UCSD-AML1 (cell line): ENCODE data around the gene CBLL2.
"Not testable (repeated sequence)": the region's sequence is repeated elsewhere in the genome, so short reads cannot be mapped to it uniquely, and the experiment has no call there.

Experiments used
- DNase-seq: peaks from one replicate; lab custom pipeline; 2025; ENCODE audit not compliant: unreplicated experiment; lab: John Stamatoyannopoulos, UW

The CBLL2 gene, protein sequence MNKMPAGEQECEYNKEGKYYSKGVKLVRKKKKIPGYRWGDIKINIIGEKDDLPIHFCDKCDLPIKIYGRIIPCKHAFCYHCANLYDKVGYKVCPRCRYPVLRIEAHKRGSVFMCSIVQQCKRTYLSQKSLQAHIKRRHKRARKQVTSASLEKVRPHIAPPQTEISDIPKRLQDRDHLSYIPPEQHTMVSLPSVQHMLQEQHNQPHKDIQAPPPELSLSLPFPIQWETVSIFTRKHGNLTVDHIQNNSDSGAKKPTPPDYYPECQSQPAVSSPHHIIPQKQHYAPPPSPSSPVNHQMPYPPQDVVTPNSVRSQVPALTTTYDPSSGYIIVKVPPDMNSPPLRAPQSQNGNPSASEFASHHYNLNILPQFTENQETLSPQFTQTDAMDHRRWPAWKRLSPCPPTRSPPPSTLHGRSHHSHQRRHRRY

GRCh38 chrX:22272613-22273012 lies at the start of gene CBLL2:
Gene CBLL2 (plus strand): TSS chrX:22272913. CDS start chrX:22272992, 79 bp downstream.
- no peak for DNase-seq

DNA sequence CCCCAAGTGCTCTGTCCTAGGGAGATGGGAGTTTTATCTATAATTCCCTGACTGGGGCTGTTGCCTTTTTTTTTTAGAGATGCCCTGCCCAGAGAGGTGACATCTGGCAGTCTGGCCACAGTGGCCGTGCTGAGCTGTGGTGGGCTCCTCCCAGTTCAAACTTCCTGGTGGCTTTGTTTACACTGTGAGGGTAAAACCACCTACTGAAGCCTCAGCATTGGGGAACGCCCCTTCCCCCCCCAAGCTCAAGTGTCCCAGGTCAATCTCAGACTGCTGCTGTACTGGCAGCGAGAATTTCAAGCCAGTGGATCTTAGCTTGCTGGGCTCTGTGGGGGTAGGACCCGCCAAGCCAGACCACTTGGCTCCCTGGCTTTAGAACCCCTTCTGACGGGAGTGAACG lies 38.3 kb upstream of the CBLL2 start:
- DNase-seq: no peak

DNA sequence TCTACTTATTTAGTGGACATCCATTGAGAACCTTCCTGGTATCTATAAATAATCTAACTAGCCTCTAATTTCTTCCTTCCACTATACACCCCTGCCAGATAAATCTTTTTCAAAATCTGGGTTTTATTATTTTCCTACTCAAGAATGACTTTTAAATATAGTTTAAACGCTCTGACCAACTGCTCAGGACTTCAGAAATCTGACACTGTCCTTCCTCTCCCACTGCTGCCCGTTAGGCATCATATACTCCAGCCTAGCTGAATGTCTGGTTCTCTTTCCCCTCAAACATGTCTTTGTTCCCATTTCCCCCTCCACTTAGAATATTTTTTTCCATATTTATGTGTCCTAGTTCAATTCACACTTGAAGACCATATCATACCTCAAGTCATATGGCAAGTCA lies 35.2 kb upstream of the CBLL2 start:
- no peak for DNase-seq

DNA sequence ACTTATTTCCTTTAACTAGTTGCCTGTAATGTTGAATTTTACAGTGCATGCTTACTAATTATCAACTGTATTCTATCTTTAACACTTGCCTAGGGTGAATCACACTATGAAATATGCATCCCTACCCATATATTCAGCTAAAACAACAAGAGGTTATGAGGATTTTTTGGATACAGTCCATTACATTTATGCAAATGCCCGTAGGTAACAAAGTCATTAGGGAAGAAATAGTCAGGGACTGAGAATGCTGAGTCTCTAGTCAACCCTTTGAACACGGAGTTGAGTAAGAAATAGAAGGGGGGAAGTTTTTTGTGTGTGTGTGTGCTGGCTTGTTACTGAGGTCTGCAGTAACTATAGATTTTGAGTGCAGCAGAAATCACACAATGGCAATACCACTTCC lies 26.1 kb upstream of the CBLL2 start:
- no peak for DNase-seq

GRCh38 chrX:22247169-22247568 lies 25.5 kb upstream of the CBLL2 start:
- no peak for DNase-seq

DNA sequence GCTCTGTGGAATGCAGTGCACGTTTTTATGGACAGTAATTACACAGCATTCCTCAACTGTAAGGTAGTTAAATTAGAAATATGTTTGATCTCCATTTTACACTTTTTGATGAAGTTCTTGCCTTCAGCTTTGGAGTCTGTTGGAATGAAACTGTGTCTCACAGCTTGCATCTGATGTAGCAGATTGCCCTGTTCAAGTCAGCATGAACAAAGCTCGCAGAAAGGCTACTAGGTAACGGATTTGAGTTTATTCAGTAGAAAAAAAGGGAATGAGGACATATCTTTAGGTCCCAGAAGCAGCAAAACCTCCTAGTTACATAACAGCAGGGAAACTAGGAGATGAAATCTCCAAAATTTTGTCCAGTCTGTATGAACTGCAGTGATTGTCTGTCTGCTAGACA lies 24.3 kb upstream of the CBLL2 start:
- no peak for DNase-seq

- no peak for DNase-seq
Observed at GRCh38 chrX:22249371-22249770, 23.3 kb upstream of the CBLL2 start.

DNA sequence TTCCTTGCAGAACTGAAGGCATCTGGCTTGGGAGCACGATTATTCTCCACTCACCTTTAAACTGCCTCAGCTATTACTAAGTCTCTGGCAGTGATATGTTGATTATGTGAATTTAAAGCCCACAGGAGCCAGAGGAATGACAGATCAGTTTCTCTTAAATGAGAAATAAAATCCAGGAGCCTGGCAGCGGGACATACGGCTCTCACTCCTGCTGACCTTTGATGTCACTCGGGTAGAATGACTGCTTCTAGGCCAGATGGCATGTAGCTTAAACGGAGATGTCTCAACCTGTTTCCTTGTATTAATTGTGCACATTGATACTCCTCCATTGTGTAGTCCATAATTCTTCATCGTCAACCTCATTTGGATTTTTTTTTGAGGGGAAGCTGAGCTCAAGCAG lies 4.0 kb upstream of the CBLL2 start:
- no peak for DNase-seq

GRCh38 chrX:22273714-22274317 lies 1.1 kb downstream of the CBLL2 start:
- DNase-seq: no peak

DNA sequence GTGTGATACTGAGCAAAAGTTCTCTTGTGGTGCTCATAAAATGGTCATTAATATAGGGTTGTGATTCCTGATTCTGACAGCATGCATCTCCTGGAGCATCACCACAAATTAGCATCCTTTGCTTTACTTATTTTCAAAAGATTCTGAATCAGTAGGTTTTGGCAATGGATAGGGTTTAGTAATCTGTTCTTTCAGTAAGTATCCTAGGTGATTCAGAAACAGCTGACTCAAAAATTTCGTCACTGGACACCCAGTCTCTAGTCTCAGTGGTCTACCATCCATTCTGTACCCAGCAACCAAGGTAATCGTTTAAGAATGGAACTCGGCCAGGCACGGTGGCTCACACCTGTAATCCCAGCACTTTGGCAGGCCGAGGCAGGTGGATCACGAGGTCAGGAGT lies 4.1 kb downstream of the CBLL2 start:
- DNase-seq: no peak

- DNase-seq: no peak
Observed at GRCh38 chrX:22278375-22278774, 5.7 kb downstream of the CBLL2 start.

DNA sequence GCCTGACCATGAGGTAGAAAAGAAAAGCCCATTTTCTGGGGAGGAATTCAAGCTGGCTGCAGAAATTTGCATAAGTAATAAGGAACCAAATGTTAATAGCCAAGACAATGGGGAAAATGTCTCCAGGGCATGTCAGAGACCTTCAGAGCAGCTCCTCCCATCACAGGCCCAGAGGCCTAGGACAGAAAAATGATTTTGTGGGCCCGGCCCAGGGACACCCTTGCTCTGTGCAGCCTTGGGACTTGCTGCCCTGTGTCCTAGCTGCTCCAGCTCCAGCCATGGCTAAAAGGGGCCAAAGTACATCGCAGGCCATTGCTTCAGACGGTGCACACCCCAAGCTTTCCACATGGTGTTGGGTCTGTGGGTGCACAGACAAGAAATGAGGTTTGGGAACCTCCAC lies 16.5 kb downstream of the CBLL2 start:
- DNase-seq: not testable (repeated sequence)

DNA sequence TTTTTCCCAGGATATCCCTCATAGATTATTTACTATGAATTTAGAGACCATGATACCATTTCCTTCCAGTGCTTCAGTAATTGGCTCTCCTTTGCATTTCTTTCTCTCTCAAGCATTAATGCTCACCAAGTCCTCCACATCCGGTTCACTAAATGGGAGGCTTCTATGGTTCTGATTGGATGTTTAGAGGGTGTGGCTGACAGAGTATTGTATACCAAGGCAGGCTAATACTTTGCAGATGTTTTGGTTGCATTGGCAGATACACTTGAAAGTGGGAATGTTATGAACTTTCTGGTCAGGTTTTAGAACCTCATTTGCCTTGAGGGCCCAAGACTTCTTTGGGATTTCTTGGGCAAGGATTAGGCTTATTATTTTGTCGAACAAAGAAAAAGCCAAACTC lies 24.2 kb downstream of the CBLL2 start:
- DNase-seq: no peak

- no peak for DNase-seq
Observed at GRCh38 chrX:22300130-22300529, 27.4 kb downstream of the CBLL2 start.

- no peak for DNase-seq
Observed at GRCh38 chrX:22310779-22311178, 38.1 kb downstream of the CBLL2 start.

DNA sequence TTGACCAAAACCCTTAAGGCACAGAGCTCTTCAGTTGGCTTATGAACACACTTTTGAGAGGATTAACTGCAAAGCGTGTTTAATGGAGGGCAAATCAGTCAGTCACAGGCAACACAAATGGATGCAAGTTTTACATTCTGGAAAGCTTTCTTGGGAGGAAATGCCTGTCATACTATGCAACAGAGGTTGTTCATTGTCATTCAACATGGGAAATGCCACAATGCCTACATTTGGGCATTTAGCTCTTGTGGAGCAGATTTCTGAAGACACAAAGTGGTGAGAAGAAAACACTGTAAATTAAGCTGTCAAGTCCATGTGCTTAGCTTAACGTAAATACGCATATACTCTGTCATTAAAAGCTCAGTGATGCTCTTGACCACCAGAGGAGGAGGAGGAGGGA lies 41.1 kb downstream of the CBLL2 start:
- DNase-seq: no peak

DNA sequence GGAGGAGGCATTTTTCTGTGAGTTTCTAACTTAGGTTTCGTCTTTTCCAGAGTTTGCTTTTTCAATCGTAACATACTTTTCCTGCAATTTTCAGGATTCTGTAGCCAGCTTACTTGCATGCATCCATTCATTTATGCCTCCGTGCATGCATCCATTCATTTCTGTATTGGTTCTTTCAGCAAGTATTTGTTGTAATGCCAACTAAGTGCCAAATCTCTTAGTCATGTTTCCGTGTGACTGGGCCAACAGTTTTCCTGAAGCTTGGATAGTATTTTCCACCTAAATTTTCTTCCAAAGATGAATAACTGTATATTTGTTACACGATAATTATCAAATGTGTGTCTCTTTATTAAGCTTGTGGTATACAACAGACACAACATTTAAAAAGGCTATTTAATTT lies 41.5 kb downstream of the CBLL2 start:
- DNase-seq: no peak

DNA sequence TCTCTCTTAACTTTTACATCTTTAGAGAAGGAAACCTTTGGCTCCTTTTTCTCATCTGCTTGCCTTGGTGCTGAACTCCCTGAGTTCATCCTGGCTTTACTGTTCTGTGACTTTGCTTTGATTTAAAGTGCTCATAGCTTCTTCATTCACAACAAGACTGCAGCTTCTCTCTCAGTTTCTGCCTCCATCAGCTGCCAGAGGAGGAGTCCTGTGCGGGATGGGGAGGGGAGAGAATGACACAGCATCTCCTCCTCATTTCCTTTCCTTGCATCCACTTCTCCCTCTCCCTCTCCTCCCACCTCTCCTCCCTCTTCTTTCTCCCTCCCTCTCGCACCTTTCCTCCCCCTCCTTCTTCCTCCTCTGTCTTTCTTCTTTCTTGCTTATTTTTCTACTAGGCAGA lies 42.0 kb downstream of the CBLL2 start:
- no peak for DNase-seq

- no peak for DNase-seq
Observed at GRCh38 chrX:22315151-22315550, 42.4 kb downstream of the CBLL2 start.

- no peak for DNase-seq
Observed at GRCh38 chrX:22320236-22320873, 47.6 kb downstream of the CBLL2 start.

DNA sequence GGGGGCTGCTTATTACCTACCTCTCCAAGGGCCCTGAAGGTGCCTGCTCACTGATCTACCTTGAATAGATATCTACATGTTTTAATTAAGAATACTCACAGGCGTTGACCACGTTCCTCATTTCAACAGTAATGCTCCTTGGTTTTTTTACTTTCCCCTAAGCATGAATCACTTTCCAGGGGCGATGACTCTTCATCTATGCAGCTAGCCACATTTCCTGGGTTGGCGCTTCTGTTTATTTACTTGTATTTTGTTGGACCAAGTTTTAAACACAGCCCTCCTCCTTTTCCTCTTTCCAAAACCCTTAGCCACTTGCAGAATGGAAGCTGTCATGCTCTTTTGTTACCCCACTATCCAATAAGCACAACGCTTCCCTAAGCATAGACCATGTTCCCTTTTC lies 50.8 kb downstream of the CBLL2 start:
- DNase-seq: no peak
